GM12872 (cell line): ENCODE measurements around the gene GIPR.

Experiments
- CTCF ChIP-seq: IDR thresholded peaks from 3 replicates; pipeline ENCODE4 v1.5.1; 2011; ENCODE audit warnings: low read depth, mild to moderate bottlenecking, low read length, moderate library complexity; ENCODE audit not compliant: insufficient read depth

The GIPR gene

DNA sequence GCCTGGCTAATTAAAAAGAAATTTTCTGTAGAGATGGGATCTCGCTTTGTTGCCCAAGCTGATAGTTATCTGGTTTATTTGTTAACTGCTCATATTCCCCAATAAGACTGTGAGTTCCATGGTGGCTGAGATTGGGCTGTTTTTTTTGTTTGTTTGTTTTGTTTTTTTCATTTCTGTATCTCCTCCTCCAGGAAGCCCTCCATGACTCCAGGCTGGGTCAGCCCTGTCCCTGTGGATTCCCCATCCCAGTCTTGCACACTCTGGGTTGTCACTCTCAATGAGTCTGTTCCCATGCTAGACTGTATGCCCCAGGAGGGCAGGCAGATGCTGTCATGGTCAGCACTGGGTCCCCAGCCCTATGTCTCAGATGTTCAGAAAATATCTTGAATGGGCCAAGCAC, 31.7 kb upstream of the GIPR start:
- TF ChIP-seq CTCF, result no peak

- no peak for TF ChIP-seq CTCF
Measured at GRCh38 chr19:45636902-45637301, 31.1 kb upstream of the GIPR start.

GRCh38 chr19:45637890-45638667, 29.9 kb upstream of the GIPR start:
- no peak for TF ChIP-seq CTCF

DNA sequence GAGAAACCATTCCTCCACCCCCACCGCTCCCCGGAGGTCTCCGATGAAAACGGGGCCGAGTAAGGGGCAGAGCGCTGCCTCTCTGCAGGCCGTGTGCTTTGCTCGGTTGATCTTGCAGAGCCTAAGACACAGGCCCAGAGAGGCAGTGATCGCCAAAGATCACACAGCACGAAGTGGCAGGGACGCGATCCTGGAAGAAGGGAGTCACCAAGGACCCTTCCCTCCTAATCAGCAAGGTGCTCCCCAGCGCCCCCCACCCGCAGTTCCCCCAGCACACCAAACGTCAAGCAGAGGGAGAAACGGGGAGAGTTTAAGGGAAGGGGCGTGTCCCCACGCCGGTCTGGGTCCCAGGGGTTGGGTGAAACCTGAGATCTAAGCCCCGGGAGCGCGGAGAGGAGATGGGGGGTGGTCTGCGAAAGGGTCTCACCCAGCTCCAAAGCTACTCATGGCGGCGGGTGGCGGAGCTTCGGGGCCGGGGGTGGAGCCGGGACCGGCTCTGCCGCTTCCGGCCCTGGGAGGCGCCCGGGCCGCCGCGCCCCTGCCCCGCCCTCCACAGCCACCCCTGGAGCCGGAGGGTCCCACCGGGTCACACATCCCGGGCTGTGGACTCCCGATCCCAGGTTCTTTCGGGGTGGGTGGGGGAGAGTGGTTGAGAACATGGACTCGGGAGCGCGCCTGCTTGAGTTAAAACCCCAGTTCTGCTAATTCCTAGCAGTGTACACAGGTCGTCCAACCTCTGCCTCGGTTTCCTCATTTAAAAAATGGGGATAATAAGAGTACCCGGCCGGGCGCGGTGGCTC, 28.9 kb upstream of the GIPR start, which contains the start of gene EML2:
TSS of gene EML2 (minus strand) at position 468 of the 800 bp plus-strand sequence. CDS start at position 447, 21 bp downstream.
- peak; percentile 61 for TF ChIP-seq CTCF

GRCh38 chr19:45640849-45641273, 27.2 kb upstream of the GIPR start:
- TF ChIP-seq CTCF, result no peak

DNA sequence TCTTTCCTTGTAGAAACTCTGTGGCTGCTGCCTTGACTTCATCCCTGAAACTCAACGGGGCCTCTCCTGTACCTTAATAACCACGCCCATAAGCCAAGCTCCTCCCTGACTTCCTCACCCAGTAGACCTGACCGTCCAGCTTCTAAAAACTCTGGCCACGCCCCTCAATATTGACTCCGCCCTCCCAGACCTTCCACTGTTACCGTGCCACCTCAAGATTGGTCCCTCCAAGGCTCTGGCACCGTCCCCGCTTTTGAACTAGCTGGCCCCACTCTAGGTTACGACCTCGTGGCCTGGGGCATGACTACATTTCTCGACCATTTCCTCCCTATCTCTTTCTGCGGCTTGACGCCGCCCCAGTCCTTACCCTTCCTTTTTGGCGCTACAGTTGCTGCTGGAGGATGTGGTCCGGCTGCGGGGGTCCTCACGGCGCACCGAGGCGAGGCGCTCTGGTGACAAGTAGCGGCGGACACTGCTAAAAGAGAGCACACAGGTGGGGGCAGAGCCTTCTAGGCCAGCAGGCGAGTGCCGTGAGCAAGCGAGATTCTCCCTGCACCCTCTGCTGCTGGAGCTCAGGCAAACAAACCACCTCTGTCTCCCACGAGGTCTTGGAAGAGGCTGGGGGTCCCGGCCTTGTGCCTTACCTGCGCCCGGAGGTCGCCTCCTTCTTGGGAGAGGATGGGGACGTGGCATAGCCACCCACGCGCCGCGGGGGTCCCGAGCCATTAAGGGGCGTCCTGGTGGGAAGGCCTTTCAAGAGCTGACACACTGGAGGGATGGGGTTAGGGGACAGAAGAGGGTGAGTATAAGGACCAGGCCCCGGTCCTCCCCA, 26.5 kb upstream of the GIPR start:
- no peak for TF ChIP-seq CTCF
